ENCODE data around the gene IRS2.

Gene IRS2

DNA sequence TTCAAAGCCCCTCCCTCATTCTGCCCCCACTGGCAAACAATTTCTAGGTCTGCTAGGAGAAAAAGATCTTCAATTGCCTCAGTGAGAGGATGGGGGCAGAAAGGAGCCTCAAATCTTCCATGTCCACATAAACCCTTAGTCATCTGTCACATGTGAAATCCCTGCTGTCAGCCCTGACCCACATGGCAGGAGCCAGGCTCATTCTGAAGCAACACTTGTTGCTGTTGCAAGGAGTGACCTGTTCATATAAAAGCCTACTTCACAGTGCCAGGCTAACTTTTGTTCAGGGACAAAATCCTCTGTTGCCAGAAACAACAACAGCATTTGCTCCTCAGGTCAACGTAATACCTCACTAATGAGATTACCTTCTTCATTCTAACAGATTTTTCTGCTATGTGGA, 70.5 kb downstream of the IRS2 start:
- DNase-seq (ENCODE audit: extremely low read depth in 1 of 2, low read depth in 1 of 2), result no peak

DNA sequence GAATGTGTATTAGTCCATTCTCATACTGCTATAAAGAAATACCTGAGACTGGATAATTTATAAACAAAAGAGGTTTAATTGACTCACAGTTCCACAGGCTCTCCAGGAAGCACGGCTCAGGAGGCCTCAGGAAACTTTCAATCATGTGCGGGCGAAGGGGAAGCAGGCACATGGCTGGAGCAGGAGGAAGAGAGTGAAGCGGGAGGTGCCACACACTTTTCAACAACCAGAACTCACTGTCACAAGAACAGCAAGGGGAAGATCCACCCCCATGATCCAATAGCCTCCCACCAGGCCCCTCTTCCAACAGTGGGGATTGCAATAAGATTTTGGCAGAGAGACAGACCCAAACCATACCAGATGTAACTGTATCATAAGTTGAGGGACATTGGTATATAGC, 72.7 kb downstream of the IRS2 start:
- DNase-seq (ENCODE audit: extremely low read depth in 1 of 2, low read depth in 1 of 2), result no peak

DNA sequence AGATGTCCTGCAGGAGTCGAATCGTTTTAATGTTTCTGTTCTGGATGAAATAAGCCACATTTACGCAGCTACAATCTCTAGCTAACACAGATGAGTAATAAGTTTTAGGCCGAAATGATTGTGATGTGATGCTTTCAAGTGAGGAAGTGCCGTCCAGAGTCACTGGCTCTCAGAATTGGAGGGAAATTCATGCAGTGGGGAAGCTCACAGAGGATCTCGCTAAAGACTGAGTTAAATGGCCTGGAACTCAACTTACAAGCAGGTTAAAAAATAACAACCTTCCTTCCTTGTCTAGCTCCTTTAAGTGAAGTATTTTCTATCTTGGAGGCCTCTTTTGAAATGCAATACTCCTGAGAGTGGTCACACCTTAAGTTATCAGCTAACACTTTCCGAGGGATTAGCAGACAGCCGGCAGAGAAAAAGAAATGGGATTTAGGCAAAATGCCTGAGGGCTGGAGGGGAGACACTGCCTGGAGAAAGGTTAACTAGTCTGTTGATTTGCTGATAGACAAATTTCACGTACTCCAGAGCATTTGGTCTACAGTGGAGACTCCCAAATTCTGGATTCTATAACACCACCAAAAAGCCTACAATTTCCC, 74.2 kb downstream of the IRS2 start:
- no peak for DNase-seq (ENCODE audit: extremely low read depth in 1 of 2, low read depth in 1 of 2)

DNA sequence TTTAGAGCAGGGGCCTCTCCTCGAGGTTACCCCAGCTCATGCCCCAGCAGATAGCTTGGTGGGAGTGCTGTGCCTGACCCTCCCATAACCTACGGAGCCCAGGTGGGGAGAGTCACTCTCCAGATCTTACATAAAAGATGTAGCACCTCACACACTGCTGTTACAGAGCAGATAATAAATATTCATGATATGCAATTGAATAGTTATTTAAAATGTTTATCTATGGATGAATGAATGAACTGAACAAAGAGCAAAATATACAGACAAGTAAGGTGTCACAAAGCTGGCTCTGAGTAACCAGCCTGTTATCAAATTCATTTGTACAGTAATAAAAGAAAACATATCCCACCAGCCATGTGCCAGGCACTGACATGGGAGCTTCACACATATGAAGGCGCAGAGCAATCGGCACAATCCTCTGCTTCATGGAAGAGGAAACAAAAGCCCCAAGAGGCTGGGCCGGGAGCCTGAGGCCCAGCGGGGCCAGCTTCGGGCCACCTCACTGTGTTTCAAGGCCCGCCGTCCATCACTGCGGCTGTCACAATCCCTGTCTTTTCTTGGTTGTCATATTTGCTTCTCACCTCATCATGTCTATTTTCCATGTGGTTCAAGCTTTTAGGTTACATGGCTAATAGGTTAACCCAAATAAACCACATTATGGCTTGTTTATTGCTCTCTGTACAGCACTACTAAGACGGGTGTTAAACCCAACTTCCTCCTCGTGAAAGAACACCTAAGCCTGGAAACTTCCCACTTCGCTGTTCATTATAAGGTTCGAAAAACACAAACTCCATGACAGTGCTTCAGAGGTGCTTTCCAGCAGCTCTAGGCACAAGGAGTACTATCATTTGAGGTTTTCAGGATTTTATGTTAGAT, 78.4 kb downstream of the IRS2 start:
- no peak for DNase-seq (ENCODE audit: extremely low read depth in 1 of 2, low read depth in 1 of 2)

DNA sequence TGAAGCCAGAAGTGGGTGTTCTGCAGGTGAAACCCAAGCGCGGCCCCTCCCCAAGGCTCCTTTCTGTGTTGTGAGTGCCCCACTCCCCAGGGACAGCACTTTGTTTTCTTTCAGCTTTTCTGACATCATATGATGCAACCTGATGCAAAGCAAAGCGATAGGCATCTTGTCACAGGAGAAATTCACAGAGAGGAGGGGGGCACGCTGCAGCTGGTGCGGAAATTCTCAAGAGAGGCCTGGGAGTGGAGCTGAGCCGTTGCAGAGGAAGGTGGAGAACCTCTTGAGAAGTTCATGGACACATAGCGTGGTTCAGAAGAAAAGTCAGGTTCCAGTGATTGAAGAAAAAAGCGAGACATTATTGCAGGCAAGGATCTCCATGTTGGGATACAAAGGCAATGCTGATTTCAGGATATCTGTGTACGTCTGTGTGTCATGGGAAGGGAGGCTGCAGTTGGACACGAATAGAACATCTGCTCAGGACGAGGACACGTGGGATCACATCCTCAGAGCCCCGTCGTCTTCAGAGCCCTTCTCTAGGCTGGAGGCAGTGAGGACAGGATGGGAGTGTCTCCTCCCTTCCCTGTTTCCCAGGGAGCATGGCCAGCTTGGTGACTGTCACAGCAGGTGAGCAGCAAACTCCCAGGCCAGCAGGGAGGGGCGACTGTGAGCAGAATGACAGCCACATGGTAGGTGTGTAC, 79.2 kb downstream of the IRS2 start:
- DNase-seq (ENCODE audit: extremely low read depth in 1 of 2, low read depth in 1 of 2), result no peak

DNA sequence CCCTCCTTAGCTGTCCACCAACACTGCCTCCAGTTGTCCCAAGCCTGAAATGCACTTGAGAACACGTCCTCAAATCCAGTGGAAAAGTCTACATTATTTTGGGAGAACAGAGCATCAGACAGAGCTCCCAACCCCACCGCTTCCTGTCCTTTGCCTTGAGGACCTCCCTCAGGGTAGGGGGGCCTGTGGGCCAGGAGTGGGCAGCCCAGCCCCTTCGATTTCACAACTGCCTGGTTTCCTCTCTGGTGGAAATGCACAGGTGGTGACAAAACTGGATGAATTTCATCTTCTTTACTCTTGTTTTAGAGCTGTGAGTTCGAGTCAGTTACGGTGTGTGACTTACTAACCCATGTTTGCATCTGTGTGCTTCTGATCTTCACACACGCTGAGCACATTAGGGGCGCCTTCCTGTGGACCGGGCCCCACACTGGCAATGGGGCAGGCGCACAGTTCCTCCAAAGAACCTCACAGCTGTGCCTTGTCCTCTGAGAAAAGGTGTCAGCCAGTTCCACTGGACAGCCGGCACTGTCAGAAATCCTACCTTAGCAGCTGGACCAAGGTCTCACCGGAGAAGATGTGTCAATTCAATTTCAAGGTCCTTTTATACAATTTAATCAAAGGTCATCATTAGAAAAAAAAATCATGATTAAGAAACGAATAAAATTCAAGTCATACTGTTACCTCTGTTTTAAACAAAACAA, 80.2 kb downstream of the IRS2 start:
- DNase-seq (ENCODE audit: extremely low read depth in 1 of 2, low read depth in 1 of 2), result no peak

DNA sequence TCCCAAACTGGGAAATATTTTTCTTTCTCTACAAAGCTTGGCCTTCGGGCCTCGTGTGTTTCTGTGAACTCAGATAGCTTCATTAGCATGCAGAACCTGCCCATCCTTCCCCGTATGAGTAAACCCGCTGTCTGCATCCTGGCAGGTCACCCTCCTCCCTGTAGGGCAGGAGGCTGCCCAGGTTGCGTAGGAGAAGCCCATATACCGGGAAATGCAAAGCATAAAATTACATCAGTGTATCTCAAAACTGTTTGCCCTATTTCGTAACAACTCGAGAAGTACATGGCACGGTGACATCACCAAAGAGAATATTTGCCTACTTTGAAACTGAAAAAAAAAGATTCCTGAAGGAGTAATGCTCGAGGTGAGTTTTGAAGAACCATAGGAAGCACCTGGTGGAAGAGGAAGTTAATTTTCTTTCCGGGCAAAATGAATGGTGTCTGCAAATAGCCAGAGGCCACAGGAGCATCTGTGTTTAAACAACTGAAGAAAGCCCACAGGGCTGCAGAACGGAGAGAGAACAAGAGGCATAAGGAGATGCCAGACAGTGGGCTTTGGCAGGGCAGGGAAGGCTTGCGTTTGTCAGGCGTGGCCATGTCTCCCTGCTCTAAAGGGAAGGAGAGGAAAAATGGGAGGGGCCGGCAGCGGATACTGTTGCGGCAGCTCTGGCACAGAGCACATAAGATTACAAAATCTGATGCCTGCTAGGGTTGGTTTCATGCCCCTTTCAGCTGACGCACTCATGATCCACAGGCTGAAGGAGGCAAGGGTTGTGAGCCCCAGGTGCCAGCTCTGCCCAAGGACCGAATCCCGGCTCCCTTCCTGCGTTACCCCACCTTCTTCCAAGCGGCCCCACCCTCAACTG, 81.4 kb downstream of the IRS2 start:
- no peak for DNase-seq (ENCODE audit: extremely low read depth in 1 of 2, low read depth in 1 of 2)

DNA sequence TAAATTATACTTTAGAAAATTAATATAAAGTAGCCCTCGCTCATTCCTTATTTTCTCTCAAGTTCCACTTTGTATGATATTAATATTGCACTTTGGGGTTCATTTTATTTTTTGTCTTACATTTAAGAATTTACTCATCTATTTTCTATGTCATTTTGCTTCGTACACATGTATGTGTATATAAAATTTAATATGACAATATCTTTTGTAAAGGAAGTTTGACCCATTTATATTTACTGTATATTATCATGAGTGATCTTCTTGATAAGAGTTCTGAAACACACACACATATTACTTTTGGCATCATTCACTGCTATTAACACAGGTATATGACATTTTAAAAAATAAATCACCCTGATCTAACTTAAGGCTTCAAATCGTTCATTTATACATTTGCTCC, 83.1 kb downstream of the IRS2 start:
- no peak for DNase-seq (ENCODE audit: extremely low read depth in 1 of 2, low read depth in 1 of 2)
